Adipocyte (in vitro differentiated cells): ENCODE data around the gene DNAH14.

ENCODE experiments used
- DNase-seq: peaks from one replicate; pipeline ENCODE4 v3.0.0-alpha.2; 2015; ENCODE audit warnings: low read depth
- H3K27me3 ChIP-seq: replicated peaks from 2 replicates; pipeline ENCODE4 v1.7.0; 2013; ENCODE audit warnings: mild to moderate bottlenecking, low read length, moderate library complexity; ENCODE audit not compliant: control insufficient read depth, insufficient read depth
- H3K36me3 ChIP-seq: 2 replicates; pipeline ENCODE4 v1.7.0; 2013; ENCODE audit warnings: low read length, mild to moderate bottlenecking, moderate library complexity; ENCODE audit not compliant: control insufficient read depth, insufficient read depth, severe bottlenecking
- H3K4me1 ChIP-seq: 2 replicates; pipeline ENCODE4 v1.7.0; 2013; ENCODE audit warnings: mild to moderate bottlenecking, low read length, moderate library complexity; ENCODE audit not compliant: control insufficient read depth, insufficient read depth
- H3K4me3 ChIP-seq: 2 replicates; pipeline ENCODE4 v1.7.0; 2013; ENCODE audit warnings: mild to moderate bottlenecking, low read length, moderate library complexity
- H3K9ac ChIP-seq: 2 replicates; pipeline ENCODE4 v1.7.0; 2013; ENCODE audit warnings: mild to moderate bottlenecking, low read length, moderate library complexity
- H3K9me3 ChIP-seq: 2 replicates; pipeline ENCODE4 v1.7.0; 2013; ENCODE audit warnings: mild to moderate bottlenecking, low read length, moderate library complexity; ENCODE audit not compliant: control insufficient read depth

Gene DNAH14

DNA sequence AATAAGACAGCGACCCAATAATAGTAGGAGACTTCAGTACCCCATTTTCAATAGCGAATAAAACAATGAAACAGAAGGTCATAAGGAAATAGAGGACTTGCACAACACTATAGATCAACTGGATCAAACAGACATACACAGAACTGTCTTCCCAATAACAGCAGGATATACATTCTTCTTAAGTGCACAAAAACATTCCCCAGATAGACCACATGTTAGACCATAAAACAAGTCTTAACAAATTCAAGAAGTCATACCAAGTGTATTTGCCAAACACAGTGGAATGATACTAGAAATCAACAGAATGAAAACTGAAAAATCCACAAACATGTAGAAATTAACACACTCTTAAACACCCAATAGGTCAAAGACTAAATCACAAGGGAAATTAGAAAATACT, 420.4 kb downstream of the DNAH14 start:
- no peaks in the 10 kb centered on the region for H3K9me3 ChIP-seq
- no peaks in the 10 kb centered on the region for H3K36me3 ChIP-seq
- H3K4me3 ChIP-seq: no peak overlapping the region
- H3K9ac ChIP-seq: no peak overlapping the region
- H3K27me3 ChIP-seq: no peaks in the 10 kb centered on the region
- H3K4me1 ChIP-seq: peaks cover 10% of the 10 kb centered on the region
- no peak for DNase-seq

DNA sequence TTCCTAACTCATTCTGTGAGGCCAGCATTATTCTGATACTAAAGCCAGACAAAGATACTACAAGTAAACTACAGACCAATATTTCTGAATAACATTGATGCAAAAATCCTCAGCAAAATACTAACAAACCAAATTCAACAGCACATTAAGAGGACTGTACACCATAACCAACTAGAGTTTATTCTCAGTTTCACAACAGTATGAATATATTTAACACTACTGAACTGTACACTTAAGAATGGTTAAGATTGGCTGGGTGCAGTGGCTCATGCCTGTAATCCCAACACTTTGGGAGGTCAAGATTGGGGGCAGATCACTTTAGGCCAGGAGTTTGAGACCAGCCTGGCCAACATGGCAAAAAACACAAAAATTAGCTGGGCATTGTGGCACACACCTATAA, 421.4 kb downstream of the DNAH14 start:
- H3K4me3 ChIP-seq: no peak overlapping the region
- no peaks in the 10 kb centered on the region for H3K9me3 ChIP-seq
- no peak overlapping the region for H3K9ac ChIP-seq
- H3K36me3 ChIP-seq: no peaks in the 10 kb centered on the region
- DNase-seq: no peak
- no peaks in the 10 kb centered on the region for H3K27me3 ChIP-seq
- H3K4me1 ChIP-seq: peaks cover 19% of the 10 kb centered on the region

DNA sequence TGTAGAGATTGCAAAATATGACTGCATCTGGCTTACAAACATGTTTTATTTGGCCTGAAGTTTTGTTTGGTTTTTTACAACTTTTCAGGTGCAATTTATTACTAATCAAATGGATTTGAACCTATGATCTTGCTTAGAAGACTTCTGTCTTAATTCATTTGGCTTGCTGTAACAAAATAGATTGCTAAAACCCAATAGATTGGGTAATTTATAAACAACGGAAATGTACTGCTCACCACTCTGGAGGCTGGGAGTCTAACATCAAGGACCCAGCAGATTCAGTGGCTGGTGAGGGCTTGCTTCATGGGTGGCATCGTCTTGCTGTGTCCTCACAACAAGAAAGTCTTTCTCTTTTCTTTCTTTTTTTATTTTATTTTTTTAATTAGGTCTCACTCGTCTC, 425.4 kb downstream of the DNAH14 start:
- no peaks in the 10 kb centered on the region for H3K27me3 ChIP-seq
- no peak overlapping the region for H3K9ac ChIP-seq
- H3K36me3 ChIP-seq: no peaks in the 10 kb centered on the region
- DNase-seq: peak; percentile 30
- H3K9me3 ChIP-seq: no peaks in the 10 kb centered on the region
- no peak overlapping the region for H3K4me3 ChIP-seq
- peaks cover 23% of the 10 kb centered on the region for H3K4me1 ChIP-seq

DNA sequence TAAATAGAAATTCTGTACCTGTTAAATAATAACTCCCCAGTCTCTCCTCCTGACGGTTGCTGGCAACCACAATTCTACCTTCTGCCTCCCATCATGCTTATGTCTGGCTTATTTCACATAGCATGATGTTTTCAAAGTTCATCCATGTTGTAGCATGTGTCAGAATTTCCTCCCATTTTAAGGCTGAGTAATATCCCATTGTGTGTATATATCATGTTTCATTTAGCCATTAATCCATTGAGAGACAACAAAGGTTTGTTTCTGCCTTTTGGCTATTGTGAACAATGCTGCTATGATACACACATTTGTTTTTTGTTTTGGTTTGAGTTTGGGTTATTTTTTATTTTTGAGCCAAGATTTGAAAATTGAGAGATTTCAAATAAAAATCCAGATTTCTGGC, 426.4 kb downstream of the DNAH14 start:
- Histone ChIP-seq H3K9ac (no peak overlapping the region), H3K4me3 (no peak overlapping the region), H3K9me3 (no peaks in the 10 kb centered on the region), H3K27me3 (no peaks in the 10 kb centered on the region), H3K4me1 (peaks cover 23% of the 10 kb centered on the region), H3K36me3 (no peaks in the 10 kb centered on the region)
- DNase-seq: no peak

DNA sequence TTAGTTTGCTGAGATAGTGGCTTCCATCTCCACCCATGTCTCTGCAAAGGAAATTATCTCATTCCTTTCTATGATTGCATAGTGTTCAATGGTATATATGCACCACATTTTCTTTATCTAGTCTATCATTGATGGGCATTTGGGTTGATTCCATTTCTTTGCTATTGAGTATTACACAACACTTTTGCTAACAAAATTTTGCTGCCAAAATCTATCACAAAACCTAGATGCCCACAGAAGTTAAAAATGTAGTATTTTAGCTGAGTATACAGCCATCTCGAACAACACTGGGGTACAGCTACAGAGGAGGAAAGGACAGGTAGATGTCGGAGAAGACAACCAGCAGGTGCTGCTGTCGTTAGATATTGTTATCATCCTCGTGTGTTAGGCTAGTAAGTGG, 430.6 kb downstream of the DNAH14 start:
- no peak overlapping the region for H3K4me3 ChIP-seq
- H3K9ac ChIP-seq: no peak overlapping the region

DNA sequence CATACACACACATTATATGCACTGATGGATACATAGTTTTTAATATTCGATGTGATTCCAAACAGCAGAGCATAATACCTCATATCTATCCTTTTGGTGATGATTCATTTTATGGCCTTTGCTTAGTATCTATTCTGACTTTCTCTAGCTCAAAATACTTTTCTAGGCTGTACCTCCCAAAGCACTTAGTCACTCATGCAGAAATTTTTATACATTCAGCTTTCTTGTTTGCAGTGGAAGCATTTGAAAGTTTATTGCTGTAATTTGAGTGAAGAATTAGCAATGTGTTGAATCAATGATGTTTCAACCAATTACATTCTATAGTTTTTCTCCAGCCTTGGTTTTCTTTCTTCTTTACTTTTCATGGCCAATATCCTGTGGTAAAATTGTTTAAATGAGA, 431.7 kb downstream of the DNAH14 start:
- H3K4me3 ChIP-seq: no peak overlapping the region
- peaks cover 3% of the 10 kb centered on the region for H3K4me1 ChIP-seq
- H3K36me3 ChIP-seq: no peaks in the 10 kb centered on the region
- H3K9ac ChIP-seq: no peak overlapping the region
- H3K27me3 ChIP-seq: no peaks in the 10 kb centered on the region
- DNase-seq: peak; percentile 7
- no peaks in the 10 kb centered on the region for H3K9me3 ChIP-seq

More for the DNA sequence above, 430.6 kb downstream of the DNAH14 start:
- Histone ChIP-seq H3K27me3 (no peaks in the 10 kb centered on the region), H3K36me3 (no peaks in the 10 kb centered on the region), H3K9me3 (no peaks in the 10 kb centered on the region), H3K4me1 (peaks cover 10% of the 10 kb centered on the region)
- no peak for DNase-seq

DNA sequence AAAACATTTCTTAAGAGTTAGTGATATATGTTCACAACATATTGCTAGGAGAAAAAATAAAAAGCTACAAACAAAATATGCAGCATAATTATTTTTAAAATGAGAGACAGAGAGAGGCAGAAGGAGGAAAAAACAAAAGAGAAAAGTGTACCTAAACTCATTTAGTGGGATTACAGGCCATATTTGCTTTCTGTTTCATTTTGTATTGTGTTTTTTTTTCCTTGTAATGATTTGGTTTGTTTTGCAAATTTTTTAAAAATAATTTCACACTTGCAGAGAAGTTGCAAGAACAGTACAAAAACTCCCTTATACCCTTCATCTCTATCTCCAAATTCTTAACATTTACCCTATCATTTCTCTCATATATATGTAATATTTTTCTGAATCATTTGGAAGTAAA, 433.3 kb downstream of the DNAH14 start:
- Histone ChIP-seq H3K4me3 (no peak overlapping the region), H3K36me3 (no peaks in the 10 kb centered on the region), H3K9ac (no peak overlapping the region), H3K4me1 (no peaks in the 10 kb centered on the region), H3K9me3 (no peaks in the 10 kb centered on the region), H3K27me3 (no peaks in the 10 kb centered on the region)
- no peak for DNase-seq

DNA sequence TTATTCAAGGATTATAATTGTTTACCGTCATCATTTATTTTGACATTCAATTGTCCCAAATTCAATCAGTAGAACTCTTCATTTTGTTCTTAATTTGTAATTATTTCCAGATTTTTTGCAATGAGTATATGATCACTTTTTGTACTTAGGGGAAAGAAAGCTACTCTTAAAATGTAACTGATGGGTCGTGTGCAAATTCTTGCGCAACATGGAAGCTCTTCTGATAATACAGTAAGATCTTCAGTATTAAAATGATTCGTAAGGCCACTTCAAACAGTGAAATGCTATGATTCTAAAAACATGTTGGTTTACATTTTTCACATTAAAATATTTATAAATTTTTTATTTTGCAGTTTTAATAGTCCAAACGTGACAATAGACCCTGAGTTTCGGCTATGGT, 435.0 kb downstream of the DNAH14 start:
- DNase-seq: no peak
- Histone ChIP-seq H3K4me1 (no peaks in the 10 kb centered on the region), H3K36me3 (no peaks in the 10 kb centered on the region)

DNA sequence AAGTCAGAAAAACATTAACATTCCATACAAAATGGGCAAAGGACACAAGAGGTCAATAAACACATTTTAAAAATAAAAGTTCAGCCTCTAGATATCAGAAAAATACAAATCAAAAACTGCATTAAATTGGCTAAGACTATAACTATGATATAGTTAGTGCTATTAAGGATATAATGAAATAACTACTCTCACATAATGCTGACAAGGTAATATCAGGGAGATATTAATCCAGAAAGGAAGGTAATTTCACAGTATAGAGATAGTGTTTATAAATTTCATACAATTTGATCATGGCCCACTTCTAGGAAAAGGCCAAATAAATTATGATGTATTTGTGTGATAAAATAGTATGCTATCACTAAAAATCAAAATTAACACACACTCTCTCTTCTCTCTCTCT, 436.5 kb downstream of the DNAH14 start:
- H3K4me3 ChIP-seq: no peak overlapping the region
- H3K9ac ChIP-seq: no peak overlapping the region
- H3K27me3 ChIP-seq: no peaks in the 10 kb centered on the region
- no peak for DNase-seq
- H3K36me3 ChIP-seq: no peaks in the 10 kb centered on the region
- H3K4me1 ChIP-seq: no peaks in the 10 kb centered on the region
- H3K9me3 ChIP-seq: no peaks in the 10 kb centered on the region

More for the DNA sequence above, 435.0 kb downstream of the DNAH14 start:
- Histone ChIP-seq H3K9ac (no peak overlapping the region), H3K27me3 (no peaks in the 10 kb centered on the region), H3K4me3 (no peak overlapping the region), H3K9me3 (no peaks in the 10 kb centered on the region)

DNA sequence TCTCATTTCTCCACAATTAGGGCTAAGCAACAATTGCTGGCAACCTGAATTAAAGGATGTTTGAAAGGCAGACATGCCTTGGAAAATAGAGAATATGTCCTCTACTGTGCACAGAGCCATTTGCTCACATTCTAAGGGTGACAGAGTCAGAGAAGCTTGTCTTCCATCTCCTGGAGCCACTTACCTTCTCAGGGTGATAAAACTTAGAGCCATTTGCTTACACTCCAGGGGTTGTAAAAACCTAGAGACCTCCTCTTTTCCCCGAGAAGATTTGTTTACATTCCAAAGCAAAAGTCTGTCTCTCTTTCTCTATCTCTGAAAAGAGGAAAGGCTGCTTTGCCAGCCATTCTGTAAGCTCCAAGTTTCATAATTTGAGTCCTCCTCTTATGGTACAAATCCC, 437.1 kb downstream of the DNAH14 start:
- Histone ChIP-seq H3K27me3 (no peaks in the 10 kb centered on the region), H3K4me3 (no peak overlapping the region), H3K9me3 (no peaks in the 10 kb centered on the region), H3K36me3 (no peaks in the 10 kb centered on the region), H3K9ac (no peak overlapping the region), H3K4me1 (no peaks in the 10 kb centered on the region)
- DNase-seq: no peak

DNA sequence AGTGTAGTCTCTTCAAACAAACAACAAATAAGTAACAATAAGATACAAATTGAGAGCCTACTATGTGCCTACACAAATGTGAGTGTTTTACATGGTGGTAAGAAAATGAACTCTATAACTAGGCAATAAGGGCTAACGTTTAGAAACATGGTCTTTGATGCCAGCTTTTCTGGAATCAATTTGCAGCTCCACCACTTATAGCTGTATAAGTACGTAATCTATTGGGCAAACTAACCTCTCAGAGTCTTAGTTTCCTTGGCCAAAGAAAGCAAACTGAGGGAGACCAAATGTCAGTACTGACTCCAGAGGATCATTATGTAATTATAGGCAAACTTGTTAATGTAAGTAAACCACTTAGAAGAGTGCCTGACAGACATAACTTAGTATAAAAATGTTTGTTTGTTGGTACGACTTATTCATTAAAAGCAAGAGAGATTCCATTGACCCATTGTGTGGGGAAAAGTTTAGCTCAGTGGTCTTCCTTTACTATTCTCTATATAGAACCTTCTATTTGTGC, 438.6 kb downstream of the DNAH14 start:
- no peaks in the 10 kb centered on the region for H3K9me3 ChIP-seq
- no peak overlapping the region for H3K4me3 ChIP-seq
- H3K4me1 ChIP-seq: no peaks in the 10 kb centered on the region
- DNase-seq: no peak
- H3K36me3 ChIP-seq: no peaks in the 10 kb centered on the region
- H3K9ac ChIP-seq: no peak overlapping the region
- H3K27me3 ChIP-seq: no peaks in the 10 kb centered on the region

DNA sequence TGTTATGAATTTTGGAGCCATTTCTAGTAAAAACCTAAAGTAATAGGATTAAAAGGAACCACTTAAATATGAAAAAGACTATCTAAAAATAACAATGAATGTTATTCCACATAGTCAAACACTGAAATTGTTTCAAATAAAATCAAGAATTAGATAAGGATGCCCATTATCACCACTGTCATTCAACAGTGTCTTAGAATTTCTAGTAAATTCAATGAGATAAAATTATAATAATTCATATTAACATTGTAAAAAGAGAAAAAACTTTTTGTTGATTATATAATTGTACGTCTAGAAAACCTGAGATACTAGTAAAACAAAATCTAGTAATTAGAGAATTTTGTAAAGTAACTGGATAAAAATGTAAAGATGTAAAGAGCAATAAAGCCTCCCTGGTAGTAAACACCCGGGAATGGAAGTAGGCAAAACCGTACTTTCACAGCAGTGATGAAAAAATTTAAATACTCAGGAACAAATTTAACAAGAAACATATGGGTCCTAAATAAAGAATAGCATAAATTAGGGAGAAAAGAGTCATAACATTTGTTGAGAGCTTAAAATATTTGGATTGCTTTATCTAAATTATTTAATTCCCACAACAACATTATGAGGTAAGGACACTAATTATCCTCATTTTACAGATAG, 442.0 kb downstream of the DNAH14 start:
- Histone ChIP-seq H3K4me1 (no peaks in the 10 kb centered on the region), H3K27me3 (no peaks in the 10 kb centered on the region), H3K9ac (no peak overlapping the region), H3K36me3 (no peaks in the 10 kb centered on the region), H3K4me3 (no peak overlapping the region), H3K9me3 (no peaks in the 10 kb centered on the region)
- no peak for DNase-seq
